Muscle layer of duodenum (tissue), 2 donors: ENCODE measurements around the gene PCDH15.

Experiments used
- H3K27ac ChIP-seq: one replicate; pipeline ENCODE4 v1.7.0; 2013; ENCODE audit warnings: mild to moderate bottlenecking, low read length
- H3K27me3 ChIP-seq: one replicate; pipeline ENCODE4 v1.7.0; 2013; ENCODE audit warnings: low read depth, mild to moderate bottlenecking, control low read depth, low read length
- H3K36me3 ChIP-seq, 2 donors: one replicate each; pipeline ENCODE4 v1.7.0; 2013; ENCODE audit warnings: low read length in 2 of 2, control low read depth in 1 of 2, mild to moderate bottlenecking in 1 of 2; ENCODE audit not compliant: insufficient read depth in 2 of 2, control insufficient read depth in 1 of 2
- H3K4me1 ChIP-seq, 2 donors: one replicate each; pipeline ENCODE4 v1.7.0; 2013; ENCODE audit warnings: low read length in 2 of 2, mild to moderate bottlenecking in 2 of 2, control low read depth in 1 of 2, moderate library complexity in 1 of 2; ENCODE audit not compliant: insufficient read depth in 2 of 2, control insufficient read depth in 1 of 2
- H3K4me3 ChIP-seq, 2 donors: one replicate each; pipeline ENCODE4 v1.7.0; 2013; ENCODE audit warnings: low read length in 2 of 2, low read depth in 1 of 2, mild to moderate bottlenecking in 1 of 2
- H3K9me3 ChIP-seq, 2 donors: one replicate each; pipeline ENCODE4 v1.7.0; 2013; ENCODE audit warnings: low read length in 2 of 2, control low read depth in 1 of 2, mild to moderate bottlenecking in 1 of 2; ENCODE audit not compliant: control insufficient read depth in 1 of 2
- donor health status: healthy.

The PCDH15 gene

GRCh38 chr10:53841483-53842145 is 959.4 kb downstream of the PCDH15 start:
- Histone ChIP-seq H3K36me3 (no peaks in the 10 kb centered on the region), H3K27ac (no peak overlapping the region), H3K9me3 (no peaks in the 10 kb centered on the region), H3K4me3 (no peak overlapping the region), H3K27me3 (no peaks in the 10 kb centered on the region), H3K4me1 (peaks cover 0 to 8% of the 10 kb centered on the region in 2 donors)

DNA sequence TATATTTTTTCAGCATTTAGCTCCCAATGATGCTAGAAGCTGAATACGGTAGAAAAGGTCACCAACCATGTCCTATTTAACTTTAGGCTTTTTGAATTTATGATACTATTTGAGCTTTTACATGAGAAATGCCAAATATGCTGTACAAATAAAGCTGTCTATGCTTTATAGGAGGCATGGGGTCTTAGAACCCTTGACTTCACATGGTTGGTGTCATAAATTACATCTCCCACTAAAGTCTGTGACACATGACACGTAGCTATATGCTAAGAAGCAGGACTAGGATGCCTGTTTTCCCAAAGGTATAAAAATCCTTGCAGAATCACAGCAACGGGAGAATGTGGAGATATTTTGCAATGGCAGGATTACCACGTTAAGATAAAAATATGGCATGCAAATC is 960.4 kb downstream of the PCDH15 start:
- H3K27me3 ChIP-seq, result no peaks in the 10 kb centered on the region
- peaks cover 0 to 8% of the 10 kb centered on the region in 2 donors for H3K4me1 ChIP-seq
- no peaks in the 10 kb centered on the region for H3K9me3 ChIP-seq
- no peaks in the 10 kb centered on the region for H3K36me3 ChIP-seq
- no peak overlapping the region for H3K4me3 ChIP-seq
- no peak overlapping the region for H3K27ac ChIP-seq

DNA sequence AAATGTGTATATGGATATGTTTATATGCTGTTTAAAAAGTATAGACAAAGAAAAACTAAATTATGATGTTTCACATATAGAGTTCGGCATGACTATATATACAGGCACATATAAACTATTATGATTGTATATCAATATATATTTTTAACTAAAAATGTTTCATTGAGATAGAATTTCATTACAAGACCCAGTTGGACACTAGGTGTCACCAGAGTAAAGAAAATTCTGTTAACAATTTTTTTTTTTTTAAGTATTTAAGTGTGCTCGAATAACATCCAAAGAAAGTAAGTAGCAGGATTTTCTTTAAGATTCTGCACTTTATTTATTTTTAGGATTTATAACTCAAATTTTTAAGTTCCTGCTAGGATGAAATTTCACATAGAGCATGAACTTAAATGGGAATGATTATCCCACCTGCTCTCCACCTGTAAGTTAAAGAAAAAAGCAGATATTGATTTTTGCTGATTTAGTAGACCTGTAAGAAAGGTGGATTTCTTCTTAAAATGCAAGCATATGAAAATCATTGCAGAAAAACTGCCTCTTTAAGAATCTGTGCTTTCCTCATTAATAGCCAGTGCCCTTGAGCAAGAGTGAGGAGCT is 961.5 kb downstream of the PCDH15 start:
- Histone ChIP-seq H3K36me3 (no peaks in the 10 kb centered on the region), H3K4me1 (peaks cover 0 to 8% of the 10 kb centered on the region in 2 donors), H3K9me3 (no peaks in the 10 kb centered on the region), H3K4me3 (no peak overlapping the region), H3K27me3 (no peaks in the 10 kb centered on the region), H3K27ac (no peak overlapping the region)

- Histone ChIP-seq H3K27ac (no peak overlapping the region), H3K36me3 (no peaks in the 10 kb centered on the region), H3K4me3 (no peak overlapping the region), H3K9me3 (no peaks in the 10 kb centered on the region), H3K27me3 (no peaks in the 10 kb centered on the region), H3K4me1 (no peaks in the 10 kb centered on the region)
Measured at GRCh38 chr10:53836638-53837037, 964.4 kb downstream of the PCDH15 start.

- no peaks in the 10 kb centered on the region for H3K36me3 ChIP-seq
- H3K27ac ChIP-seq, result no peak overlapping the region
- no peak overlapping the region for H3K4me3 ChIP-seq
Measured at GRCh38 chr10:53833908-53834307, 967.1 kb downstream of the PCDH15 start.

DNA sequence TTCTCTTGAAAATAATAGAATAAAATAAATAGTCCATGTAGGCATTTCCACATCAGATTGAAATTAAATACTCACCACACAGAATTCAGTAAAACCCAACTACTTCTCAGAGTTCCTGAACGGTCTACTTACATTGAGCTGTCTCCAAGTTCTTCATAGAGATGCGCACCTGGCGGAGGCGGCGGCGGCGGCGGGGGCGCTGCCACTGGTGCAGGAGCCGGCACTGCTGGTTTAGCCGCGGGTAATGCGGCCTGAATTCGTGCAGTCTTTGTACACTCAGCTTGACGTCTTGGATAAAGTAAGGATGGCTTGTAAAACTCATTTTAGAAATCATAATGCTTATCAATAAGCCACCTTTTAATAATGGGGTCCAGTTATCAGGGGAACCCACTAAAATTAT is 973.8 kb downstream of the PCDH15 start:
- no peak overlapping the region for H3K27ac ChIP-seq
- no peaks in the 10 kb centered on the region for H3K9me3 ChIP-seq
- no peaks in the 10 kb centered on the region for H3K36me3 ChIP-seq
- H3K4me3 ChIP-seq, result no peak overlapping the region
- H3K27me3 ChIP-seq, result no peaks in the 10 kb centered on the region
- no peaks in the 10 kb centered on the region for H3K4me1 ChIP-seq

More at GRCh38 chr10:53833908-53834307, 967.1 kb downstream of the PCDH15 start:
- Histone ChIP-seq H3K4me1 (no peaks in the 10 kb centered on the region), H3K9me3 (no peaks in the 10 kb centered on the region), H3K27me3 (no peaks in the 10 kb centered on the region)

GRCh38 chr10:53808677-53809372 is 992.2 kb downstream of the PCDH15 start:
- Histone ChIP-seq H3K27me3 (no peaks in the 10 kb centered on the region), H3K4me3 (no peak overlapping the region), H3K27ac (no peak overlapping the region), H3K9me3 (no peaks in the 10 kb centered on the region), H3K4me1 (no peaks in the 10 kb centered on the region), H3K36me3 (no peaks in the 10 kb centered on the region)

GRCh38 chr10:53786236-53786900 is 1014.7 kb downstream of the PCDH15 start:
- no peak overlapping the region for H3K27ac ChIP-seq
- no peaks in the 10 kb centered on the region for H3K4me1 ChIP-seq
- no peaks in the 10 kb centered on the region for H3K9me3 ChIP-seq
- H3K36me3 ChIP-seq, result no peaks in the 10 kb centered on the region
- H3K27me3 ChIP-seq, result no peaks in the 10 kb centered on the region
- H3K4me3 ChIP-seq, result no peak overlapping the region

DNA sequence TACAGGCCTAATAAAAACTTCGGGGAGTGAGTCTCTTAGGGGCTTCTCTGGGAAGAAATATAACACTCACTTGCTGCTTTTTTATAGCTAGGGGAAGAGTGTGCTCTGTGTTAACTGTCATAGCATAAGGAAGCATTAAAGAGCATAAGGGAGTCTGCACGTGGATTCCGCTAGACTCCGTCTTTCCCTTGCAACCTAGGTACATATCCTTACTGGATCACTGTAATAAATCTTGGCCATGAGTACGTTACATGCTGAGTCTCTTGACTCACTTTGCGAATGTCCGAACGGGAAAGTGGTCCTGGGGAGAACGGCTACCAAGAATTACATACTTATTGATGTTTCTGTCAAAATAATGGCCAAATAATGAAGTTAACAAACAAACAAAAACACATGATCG is 1029.3 kb downstream of the PCDH15 start:
- no peaks in the 10 kb centered on the region for H3K4me1 ChIP-seq
- no peak overlapping the region for H3K4me3 ChIP-seq
- H3K27me3 ChIP-seq, result no peaks in the 10 kb centered on the region
- no peak overlapping the region for H3K27ac ChIP-seq
- no peaks in the 10 kb centered on the region for H3K9me3 ChIP-seq
- no peaks in the 10 kb centered on the region for H3K36me3 ChIP-seq

- Histone ChIP-seq H3K4me3 (no peak overlapping the region), H3K4me1 (no peaks in the 10 kb centered on the region), H3K36me3 (no peaks in the 10 kb centered on the region), H3K27me3 (no peaks in the 10 kb centered on the region), H3K9me3 (no peaks in the 10 kb centered on the region), H3K27ac (no peak overlapping the region)
Measured at GRCh38 chr10:53770903-53771302, 1030.1 kb downstream of the PCDH15 start.

- no peaks in the 10 kb centered on the region for H3K36me3 ChIP-seq
- H3K9me3 ChIP-seq, result peaks cover 0 to 4% of the 10 kb centered on the region in 2 donors
- H3K27me3 ChIP-seq, result no peaks in the 10 kb centered on the region
- H3K27ac ChIP-seq, result no peak overlapping the region
- H3K4me3 ChIP-seq, result no peak overlapping the region
- H3K4me1 ChIP-seq, result no peaks in the 10 kb centered on the region
Measured at GRCh38 chr10:53765311-53765710, 1035.7 kb downstream of the PCDH15 start.
